ENCODE data around the gene STARD10.

STARD10 gene

GRCh38 chr11:72723508-72723907 lies 70.3 kb downstream of the STARD10 start:
- DNase-seq: no peak

GRCh38 chr11:72722050-72722748 lies 71.6 kb downstream of the STARD10 start:
- DNase-seq: peak; percentile 94

GRCh38 chr11:72721689-72722049 lies 72.2 kb downstream of the STARD10 start:
- peak; percentile 55 for DNase-seq

- DNase-seq: no peak
Measured at GRCh38 chr11:72721276-72721675, 72.6 kb downstream of the STARD10 start.

- DNase-seq: no peak
Measured at GRCh38 chr11:72720784-72721183, 73.1 kb downstream of the STARD10 start.

- DNase-seq: no peak
Measured at GRCh38 chr11:72720047-72720446, 73.8 kb downstream of the STARD10 start.

GRCh38 chr11:72719551-72719950 lies 74.3 kb downstream of the STARD10 start:
- DNase-seq: no peak

- DNase-seq: no peak
Measured at GRCh38 chr11:72719144-72719543, 74.7 kb downstream of the STARD10 start.

- DNase-seq: no peak
Measured at GRCh38 chr11:72718101-72718501, 75.7 kb downstream of the STARD10 start.

GRCh38 chr11:72716788-72717435 lies 76.9 kb downstream of the STARD10 start:
- DNase-seq: no peak

- no peak for DNase-seq
Measured at GRCh38 chr11:72716290-72716689, 77.6 kb downstream of the STARD10 start.

- DNase-seq: no peak
Measured at GRCh38 chr11:72712841-72713240, 81.0 kb downstream of the STARD10 start.

GRCh38 chr11:72712168-72712751 lies 81.6 kb downstream of the STARD10 start:
- no peak for DNase-seq

- no peak for DNase-seq
Measured at GRCh38 chr11:72711141-72711540, 82.7 kb downstream of the STARD10 start.

- no peak for DNase-seq
Measured at GRCh38 chr11:72710278-72710677, 83.6 kb downstream of the STARD10 start.

GRCh38 chr11:72709478-72710238 lies 84.2 kb downstream of the STARD10 start:
- DNase-seq: no peak

GRCh38 chr11:72707032-72707431 lies 86.8 kb downstream of the STARD10 start:
- DNase-seq: no peak

- DNase-seq: no peak
Measured at GRCh38 chr11:72706579-72706978, 87.3 kb downstream of the STARD10 start.

GRCh38 chr11:72705442-72706365 lies 88.1 kb downstream of the STARD10 start:
- no peak for DNase-seq

- no peak for DNase-seq
Measured at GRCh38 chr11:72704783-72705265, 89.0 kb downstream of the STARD10 start.
